Hematopoietic multipotent progenitor cell treated with erythropoietin and hydrocortisone succinate and interleukin-3 and kit ligand, for 4 days (in vitro differentiated cells): ENCODE measurements around the gene SCN4A.
"Not testable (repeated sequence)": the region's sequence is repeated elsewhere in the genome, so short reads cannot be mapped to it uniquely, and the experiment has no call there.

Experiments
- DNase-seq: peaks from one replicate; pipeline ENCODE4 v3.0.0-alpha.2; 2015

The SCN4A gene

GRCh38 chr17:63984651-63985386 is 12.1 kb upstream of the SCN4A start:
- DNase-seq = peak; percentile 88

DNA sequence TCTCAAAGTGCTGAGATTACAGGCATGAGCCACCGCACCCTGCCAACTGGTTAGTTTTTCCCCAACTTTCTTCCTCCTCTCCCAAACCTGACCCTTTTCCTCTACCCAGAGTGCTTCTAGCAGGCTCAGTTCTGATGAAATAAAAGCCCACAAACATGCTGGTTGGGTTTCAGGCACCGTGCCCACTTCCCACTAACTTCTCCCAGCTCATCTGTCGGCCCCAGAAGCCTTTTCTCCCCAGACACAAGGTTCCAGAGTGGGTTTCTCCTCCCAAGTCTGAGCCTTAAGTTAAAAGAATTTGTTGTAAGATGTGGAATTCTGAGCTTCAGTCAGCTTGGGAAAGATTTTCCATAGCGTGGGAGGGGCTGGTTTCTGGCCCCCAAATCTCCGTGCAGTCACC is 11.5 kb upstream of the SCN4A start:
- DNase-seq = no peak

- DNase-seq = peak; percentile 60
These were observed 10.6 kb upstream of the SCN4A start for GRCh38 chr17:63983320-63983719.

- not testable (repeated sequence) for DNase-seq
These were observed 9.9 kb upstream of the SCN4A start for GRCh38 chr17:63982641-63983040.

- no peak for DNase-seq
These were observed 5.8 kb upstream of the SCN4A start for GRCh38 chr17:63978272-63979200.

GRCh38 chr17:63976702-63977101 is 4.0 kb upstream of the SCN4A start:
- peak; percentile 52 for DNase-seq

DNA sequence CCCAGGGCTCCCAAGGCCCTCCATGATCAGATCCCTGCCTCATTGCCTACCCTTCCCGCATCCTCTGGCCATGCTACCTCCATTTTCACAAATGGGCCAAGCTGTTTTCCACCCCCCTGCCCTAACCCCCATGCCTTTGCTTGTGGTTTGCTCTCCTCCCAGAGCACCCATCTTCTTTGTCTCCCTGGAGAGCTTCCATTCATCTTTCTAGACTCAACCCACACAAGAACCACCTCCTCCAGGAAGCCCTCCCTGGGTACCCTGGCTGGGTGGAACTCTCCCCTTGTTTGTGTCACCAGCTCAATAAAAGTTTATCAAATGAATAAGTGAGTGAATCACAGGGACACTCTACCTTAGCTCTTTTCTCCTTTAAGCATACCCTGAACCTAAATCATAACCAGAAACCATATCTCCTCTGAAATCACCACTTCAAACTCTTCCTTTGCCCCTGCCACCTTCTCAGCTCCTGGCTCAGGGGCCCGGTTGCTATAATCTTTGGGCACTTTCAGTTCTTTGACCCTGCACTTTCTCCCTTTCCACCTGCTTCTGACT is 2.9 kb upstream of the SCN4A start:
- no peak for DNase-seq

GRCh38 chr17:63974594-63975192 is 2.0 kb upstream of the SCN4A start:
- DNase-seq = no peak

GRCh38 chr17:63973930-63974593 is 1.3 kb upstream of the SCN4A start:
- no peak for DNase-seq

DNA sequence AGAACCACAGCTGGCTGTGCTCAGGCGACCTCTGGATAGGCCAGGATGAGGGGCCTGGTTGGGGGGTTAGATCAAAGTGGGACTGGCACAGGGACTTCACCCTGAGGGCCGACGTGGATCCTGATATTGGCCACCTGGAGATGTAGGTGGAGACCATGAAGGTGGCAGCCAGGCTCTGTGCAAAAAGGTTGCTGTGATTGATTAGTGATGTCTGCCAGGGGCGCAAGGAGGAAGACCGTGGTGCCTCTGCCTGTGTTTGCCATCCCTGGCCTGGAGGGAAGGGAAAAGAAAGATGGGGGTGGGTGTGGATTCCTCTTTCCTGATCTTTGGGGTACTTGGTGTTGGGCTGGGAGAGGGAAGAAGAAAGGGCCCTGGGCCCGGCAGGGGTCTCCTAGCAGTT is 529 bp upstream of the SCN4A start:
- no peak for DNase-seq

- DNase-seq = no peak
These were observed 3.4 kb downstream of the SCN4A start for GRCh38 chr17:63969278-63969677.

DNA sequence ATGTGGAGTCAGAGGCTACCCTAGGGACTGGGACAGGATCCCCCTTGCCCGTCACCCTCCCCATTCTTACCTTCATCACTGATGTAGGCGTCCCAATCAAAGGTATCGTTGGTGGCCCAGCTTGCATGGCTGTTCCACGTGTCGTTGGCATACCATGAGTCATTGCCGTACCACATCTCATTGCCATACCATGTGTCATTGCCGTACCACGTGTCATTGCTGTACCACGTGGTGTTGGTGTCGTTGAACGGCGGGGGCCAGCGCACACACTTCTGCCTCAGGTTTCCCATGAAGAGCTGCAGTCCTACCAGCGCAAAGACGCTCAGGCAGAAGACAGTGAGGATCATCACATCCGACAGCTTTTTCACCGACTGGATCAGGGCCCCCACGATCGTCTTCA is 4.8 kb downstream of the SCN4A start:
- DNase-seq = no peak

DNA sequence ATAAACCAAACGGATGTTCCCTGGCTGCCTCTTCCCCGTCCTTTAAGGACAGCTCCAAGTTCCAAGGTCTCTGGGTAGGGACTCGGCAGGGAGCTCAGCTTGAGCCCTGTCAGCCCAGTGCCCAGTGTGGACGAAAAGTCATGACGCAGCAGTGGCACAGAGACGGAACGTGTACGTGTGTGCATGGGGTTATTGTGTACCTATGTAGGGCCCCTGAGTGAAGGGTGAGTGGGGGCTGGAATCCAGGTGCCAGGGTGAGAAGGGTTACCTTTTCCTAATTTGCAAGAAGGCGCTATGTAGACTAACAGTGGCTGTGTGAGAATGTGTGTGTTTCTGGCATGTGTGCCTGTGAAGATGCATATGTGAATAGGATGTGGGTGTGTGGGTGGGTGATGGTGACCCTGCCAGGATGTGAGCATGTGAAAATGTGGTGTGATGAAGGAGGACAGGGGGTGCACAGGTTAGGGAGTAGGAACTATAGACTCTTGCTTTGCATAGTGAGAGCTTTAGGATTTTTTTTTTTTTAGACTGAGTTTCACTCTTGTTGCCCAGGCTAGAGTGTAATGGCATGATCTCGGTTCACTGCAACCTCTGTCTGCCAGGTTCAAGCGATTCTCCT is 6.0 kb downstream of the SCN4A start:
- DNase-seq = no peak

DNA sequence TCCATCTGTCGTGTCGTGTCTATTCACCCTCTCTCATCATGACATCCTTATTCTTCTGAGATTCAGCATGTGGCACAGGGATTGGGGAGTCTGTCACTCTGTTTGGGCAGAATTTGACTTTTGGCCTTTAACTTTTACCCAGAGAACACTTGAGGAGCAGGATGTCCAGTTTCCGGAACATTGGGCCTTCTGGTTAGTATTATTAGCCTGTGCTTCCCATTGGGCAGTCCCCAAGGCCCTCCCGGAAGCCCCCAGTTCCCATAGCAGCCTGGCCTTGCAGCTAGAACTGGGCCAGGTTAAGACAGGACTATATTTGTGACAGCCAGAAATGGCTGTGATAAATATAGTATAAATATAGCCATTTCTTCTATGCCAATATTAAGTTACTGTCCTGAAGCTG is 9.6 kb downstream of the SCN4A start:
- no peak for DNase-seq

GRCh38 chr17:63962298-63962744 is 10.4 kb downstream of the SCN4A start:
- DNase-seq = no peak

GRCh38 chr17:63961355-63962212 is 11.1 kb downstream of the SCN4A start:
- peak; percentile 93 for DNase-seq

DNA sequence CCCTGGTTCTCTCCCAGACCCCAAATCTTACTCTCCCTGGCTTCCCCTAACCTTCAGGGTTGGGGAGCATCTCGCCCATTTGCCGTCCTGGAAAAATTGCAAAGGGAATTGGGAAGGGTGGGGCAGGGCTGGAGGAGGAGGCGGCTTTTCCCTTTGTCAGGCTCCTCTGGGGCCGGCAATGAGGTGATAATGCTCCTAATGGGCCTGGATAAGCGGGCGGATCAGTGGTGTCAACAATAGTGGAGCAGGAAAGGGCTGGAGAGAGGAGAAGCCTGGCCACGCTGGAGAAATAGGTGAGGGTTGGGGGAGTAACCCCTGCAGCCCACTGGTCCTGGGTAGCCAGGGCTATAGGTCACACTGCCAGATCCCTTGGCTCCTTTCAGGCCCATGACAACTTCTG is 12.3 kb downstream of the SCN4A start:
- no peak for DNase-seq

- no peak for DNase-seq
These were observed 12.7 kb downstream of the SCN4A start for GRCh38 chr17:63960006-63960405.

- DNase-seq = no peak
These were observed 16.3 kb downstream of the SCN4A start for GRCh38 chr17:63956296-63956920.

DNA sequence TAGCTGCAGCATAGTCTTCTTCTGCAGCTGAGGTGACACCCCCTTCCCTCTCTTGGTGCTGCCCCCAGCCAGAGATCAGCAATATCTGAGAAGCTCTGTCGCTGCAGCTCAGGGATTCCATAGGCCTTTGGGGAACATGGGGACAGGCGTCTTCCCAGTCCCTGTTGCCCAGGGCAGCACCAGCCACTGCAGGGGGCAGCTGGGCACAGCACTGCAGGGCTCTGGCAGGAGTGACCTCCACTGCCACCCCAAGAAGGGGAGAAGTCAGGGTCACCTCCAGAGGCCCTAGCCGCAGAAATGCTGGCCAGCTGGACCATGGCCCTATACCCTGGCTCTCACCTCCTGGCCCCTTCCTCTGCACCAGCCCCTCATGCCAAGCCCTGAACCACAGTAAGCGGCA is 16.9 kb downstream of the SCN4A start:
- no peak for DNase-seq

DNA sequence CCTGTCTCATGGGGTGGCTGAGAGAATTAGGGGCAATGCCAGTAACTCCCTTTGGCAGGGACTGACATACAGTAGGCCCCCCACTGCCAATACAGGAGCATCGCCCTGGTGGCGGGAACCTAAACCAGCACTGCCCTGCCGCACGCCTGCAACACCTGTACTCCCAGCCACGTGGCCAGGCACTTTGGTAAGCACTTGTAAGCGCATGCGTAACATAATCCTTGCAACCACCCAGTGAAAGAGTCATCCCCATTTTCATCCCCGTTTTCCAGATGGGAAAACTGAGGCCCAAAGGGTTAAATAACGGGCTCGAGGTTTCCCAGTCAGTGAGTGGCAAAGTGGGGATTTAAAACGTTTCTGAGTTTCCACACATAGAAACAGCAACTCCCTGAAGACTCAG is 17.5 kb downstream of the SCN4A start:
- DNase-seq = no peak
